ENCODE data around the gene ARMC10.
"Not testable (repeated sequence)": the region's sequence is repeated elsewhere in the genome, so short reads cannot be mapped to it uniquely, and the experiment has no call there.

The ARMC10 gene

DNA sequence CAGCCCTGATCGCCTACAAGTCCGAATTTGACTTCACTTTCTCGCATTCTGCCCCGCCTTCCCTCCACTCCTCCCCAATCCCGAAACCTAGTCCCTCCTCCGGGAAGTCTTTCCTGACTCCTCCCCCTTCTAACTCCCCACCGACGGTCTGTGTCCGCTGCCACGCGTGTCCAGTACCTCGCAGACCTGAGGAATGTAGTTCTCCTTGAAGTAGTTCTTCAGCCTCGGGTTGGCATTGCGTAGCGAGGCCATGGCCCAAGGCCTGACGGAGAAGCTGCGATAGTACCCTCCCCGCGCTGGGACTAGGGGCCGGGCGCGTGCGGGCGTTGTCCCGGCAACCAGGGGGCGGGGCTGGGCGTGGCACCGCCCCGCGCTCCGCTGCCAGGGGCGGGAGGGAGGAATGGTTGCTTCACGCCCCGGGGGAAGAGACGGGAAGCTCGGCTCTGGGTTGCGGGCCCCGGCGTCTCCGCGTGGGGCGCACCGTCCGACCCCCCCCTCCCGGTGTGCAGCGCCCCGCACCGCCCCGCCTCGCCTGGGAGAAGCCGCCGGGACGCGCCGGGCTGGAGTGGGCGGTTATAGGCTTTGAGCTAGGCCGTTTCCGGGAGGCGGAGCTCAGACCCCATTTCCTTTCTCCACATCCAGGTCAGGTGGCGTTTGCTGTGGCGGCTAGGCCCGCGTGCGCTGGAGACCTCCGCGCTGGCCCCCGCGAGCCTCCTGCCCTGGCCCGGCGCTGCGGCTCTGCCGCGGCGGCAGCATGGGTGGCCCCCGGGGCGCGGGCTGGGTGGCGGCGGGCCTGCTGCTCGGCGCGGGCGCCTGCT is at the start of gene ARMC10, which contains the start of gene FBXL13:
Gene ARMC10, plus strand, starts transcription at position 622 of the 818 bp plus-strand sequence. Its CDS starts 133 bp downstream, at position 755.
Gene FBXL13, minus strand, starts transcription at position 278 of the 818 bp plus-strand sequence.
- peak; percentile 96 for DNase-seq

DNA sequence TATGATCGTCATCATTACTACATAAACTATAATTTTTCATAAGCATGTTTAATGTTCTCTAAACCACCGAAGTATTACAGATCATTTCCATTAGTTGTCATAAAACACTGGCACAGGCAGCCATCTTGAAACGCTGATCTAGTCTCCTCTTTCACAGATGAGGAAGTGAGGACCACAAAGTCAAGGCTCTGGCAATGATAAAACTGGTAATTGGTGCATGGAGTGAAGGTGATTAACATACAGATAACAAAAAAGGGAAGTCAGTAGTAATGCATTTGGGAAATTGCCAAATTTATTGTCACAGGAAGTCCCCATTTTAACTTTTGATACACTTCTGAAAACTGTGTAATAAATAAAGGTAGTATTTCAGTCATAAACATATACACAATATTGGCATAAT is 49.6 kb upstream of the ARMC10 start:
- peak; percentile 3 for DNase-seq

DNA sequence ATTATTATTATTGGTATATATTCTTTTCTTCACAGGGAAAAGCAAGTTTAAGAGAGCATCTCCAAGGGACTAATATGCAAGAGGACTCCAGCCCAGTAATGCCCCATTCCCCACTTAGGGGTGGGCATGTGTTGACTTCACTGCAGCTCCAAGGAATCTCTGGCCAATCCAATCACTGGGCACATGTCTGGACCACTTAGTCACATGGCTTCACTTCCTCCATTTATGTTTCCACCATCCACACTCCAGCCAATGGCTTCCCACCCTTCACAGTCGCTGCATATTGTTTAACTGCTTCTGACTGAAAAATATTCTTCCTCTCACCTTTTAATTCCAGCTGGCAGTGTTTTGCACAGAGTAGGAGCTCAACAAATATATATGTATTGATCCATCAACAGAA is 43.9 kb upstream of the ARMC10 start:
- no peak for DNase-seq

DNA sequence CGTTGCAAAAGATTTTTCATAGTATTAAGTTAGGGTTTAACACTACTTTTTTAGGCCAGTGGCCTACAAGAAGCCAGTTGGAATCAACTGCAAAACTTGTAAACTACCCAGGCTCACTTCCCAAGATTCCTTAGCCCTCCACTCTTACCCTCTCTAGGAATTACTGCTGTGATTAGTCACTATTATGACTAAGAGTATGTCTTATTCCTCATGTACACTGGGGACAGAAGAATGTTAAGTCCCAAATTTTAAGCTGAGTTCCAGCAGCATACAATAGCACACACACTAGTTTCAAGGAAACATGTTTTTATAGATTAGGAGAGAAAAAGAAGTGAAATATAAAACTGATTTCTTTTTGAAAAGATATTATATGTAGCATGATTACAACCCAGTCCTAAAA is 43.2 kb upstream of the ARMC10 start:
- DNase-seq, result no peak

DNA sequence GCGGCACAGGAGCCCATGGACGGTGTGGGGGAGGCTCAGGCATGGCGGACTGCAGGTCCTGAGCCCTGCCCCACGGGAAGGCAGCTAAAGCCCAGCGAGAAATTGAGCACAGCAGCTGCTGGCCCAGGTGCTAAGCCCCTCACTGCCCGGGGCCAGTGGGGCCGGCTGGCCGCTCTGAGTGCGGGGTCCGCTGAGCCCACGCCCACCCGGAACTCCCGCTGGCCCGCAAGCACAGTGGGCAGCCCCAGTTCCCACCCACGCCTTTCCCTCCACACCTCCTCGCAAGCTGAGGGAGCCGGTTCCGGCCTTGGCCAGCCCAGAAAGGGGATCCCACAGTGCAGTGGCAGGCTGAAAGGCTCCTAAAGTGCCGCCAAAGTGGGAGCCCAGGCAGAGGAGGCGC is 40.6 kb upstream of the ARMC10 start:
- DNase-seq, result not testable (repeated sequence)

DNA sequence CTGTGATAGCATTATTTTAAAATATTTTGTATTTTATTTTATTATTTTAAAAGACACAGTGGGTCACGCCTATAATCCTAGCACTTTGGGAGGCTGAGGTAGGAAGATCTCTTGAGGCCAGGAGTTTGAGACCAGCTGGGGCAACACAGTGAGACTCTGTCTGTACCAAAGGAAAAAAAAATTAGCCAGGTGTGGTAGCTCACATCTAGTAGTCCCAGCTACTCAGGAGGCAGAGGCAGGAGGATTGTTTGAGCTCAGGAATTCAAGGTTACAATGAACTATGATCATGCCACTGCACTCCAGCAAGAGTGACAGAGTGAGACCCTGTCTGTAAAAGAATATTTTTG is 37.5 kb upstream of the ARMC10 start:
- no peak for DNase-seq

DNA sequence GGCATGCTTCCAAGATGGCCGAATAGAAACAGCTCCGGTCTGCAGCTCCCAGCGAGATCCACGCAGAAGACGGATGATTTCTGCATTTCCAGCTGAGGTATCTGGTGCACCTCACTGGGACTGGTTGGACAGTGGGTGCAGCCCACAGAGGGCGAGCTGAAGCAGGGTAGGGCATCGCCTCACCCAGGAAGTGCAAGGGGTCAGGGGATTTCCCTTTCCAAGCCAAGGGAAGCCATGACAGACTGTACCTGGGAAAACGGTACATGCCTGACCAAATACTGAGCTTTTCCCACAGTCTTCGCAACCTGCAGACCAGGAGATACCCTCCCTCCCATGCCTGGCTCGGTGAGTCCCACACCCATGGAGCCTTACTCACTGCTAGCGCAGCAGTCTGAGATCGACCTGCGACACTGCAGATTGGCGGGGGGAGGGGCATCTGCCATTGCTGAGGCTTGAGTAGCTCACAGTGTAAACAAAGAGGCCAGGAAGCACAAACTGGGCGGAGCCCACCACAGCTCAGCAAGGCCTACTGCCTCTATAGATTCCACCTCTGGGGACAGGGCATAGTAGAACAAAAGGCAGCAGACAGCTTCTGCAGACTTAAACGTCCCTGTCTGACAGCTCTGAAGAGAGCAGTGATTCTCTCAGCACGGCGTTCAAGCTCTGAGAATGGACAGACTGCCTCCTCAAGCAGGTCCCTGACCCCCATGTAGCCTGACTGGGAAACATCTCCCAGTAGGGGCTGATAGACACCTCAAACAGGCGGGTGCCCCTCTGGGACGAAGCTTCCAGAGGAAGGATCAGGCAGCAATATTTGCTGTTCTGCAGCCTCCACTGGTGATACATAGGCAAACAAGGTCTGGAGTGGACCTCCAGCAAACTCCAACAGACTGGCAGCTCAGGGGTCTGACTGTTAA is 36.9 kb upstream of the ARMC10 start:
- DNase-seq, result not testable (repeated sequence)

DNA sequence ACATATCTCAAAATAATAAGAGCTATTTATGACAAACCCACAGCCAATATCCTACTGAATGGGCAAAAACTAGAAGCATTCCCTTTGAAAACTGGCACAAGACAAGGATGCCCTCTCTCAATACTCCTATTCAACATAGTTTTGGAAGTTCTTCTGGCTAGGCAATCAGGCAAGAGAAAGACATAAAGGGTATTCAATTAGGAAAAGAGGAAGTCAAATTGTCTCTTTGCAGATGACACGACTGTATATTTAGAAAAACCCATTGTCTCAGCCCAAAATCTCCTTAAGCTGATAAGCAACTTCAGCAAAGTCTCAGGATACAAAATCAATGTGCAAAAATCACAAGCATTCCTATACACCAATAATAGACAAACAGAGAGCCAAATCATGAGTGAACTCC is 33.1 kb upstream of the ARMC10 start:
- DNase-seq, result not testable (repeated sequence)

DNA sequence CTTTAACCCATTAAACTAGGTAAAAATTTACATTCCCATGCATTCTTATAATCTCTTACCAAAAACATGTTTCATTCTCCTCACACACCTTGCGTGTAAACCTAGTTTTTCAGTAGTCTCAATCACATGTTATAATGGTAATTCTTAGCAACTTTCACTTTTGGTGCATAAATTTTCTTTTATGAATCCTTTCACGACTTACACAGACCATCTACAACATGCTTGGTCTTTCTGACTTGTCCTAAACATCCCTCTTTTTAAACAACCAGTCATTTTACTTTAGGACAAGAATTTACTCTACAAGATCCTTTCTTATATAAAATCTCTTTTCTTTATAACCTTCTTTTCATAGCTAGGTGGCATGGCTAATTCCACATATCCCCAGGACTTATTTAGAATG is 26.1 kb upstream of the ARMC10 start:
- no peak for DNase-seq

DNA sequence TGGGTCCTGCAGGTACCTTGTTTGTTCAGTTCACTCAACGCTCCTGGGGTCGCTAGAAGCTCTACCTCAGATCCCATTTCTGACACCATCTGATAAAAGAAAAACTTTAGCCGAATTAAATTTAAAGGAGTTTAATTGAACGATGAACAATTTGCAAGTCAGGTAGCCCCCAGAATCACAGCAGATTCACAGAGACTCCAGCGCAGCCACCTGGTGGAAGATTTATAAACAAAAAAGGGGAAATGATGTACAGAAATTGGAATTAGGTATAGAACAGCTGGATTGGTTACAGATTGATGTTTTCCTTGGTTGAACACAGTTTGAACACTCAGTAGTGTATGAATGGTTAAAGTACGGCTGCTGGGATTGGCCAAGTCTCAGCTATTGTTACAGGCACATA is 23.4 kb upstream of the ARMC10 start:
- no peak for DNase-seq

DNA sequence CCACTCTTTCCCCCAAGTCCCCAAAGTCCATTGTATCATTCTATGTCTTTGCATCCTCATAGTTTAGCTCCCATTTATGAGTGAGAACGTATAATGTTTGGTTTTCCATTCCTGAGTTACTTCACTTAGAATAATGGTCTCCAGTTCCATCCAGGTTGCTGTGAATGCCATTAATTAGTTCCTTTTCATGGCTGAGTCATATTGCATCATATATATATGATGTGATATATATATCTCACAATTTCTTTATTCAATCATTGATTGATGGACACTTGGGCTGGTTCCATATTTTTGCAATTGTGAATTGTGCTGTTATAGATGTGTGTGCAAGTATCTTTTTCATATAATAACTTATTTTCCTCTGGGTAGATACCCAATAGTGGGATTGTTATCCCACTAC is 18.9 kb upstream of the ARMC10 start:
- DNase-seq, result not testable (repeated sequence)

DNA sequence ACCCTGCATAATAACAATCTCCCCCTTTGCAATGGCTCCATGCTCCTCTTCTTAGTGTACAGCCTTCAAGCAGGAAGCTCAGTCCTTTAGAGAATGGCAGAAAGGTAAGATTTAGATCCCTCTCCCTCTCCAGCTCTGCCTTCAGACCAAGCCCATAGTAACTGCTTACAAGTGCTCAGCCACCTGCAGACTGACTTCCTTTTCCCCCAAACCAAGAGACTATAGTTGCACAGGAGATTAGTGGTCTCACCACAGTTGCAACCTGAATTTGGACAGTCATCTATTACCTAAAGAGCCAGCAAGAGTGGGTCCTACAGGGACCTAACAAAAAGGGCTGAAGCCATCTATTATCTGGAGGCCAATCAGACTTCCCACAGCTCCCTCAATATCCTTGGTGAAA is 16.8 kb upstream of the ARMC10 start:
- no peak for DNase-seq

DNA sequence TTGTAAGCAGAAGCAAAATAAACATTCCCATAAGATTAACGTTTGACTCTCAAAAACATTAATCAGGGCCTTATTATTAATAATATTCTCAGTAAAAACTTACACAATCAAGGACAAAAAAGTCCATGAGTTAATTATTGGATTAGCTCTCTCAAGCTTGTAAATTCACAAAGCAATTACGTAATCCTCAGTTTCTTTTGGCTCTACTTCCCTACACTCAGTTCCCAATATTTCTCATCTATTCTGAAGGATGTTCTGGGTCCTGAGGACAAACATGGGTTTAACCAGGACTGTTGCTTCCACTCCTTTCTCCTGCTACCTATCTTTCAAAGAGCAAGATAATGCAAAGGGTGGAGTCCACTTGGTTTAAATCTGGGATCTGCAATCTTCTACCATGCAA is 15.5 kb upstream of the ARMC10 start:
- peak; percentile 42 for DNase-seq

DNA sequence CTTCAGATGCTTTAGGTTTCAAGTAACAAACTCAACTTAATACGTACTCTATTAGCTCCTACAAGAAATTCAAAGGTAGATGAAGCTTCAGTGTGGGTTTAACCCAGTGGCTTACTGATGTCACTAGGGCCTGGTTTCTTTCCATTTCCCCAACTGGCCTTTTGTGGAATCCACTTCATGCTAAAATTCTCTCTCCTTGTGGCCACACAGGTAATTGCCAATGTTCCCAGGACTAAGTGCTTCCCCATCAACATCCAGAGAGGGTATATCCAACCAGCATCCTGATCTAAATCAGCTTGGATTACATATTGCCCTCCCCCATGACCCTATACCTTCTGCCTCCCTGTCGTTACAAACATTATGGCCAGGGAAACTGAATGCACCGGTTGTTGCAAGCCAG is 11.0 kb upstream of the ARMC10 start:
- no peak for DNase-seq

DNA sequence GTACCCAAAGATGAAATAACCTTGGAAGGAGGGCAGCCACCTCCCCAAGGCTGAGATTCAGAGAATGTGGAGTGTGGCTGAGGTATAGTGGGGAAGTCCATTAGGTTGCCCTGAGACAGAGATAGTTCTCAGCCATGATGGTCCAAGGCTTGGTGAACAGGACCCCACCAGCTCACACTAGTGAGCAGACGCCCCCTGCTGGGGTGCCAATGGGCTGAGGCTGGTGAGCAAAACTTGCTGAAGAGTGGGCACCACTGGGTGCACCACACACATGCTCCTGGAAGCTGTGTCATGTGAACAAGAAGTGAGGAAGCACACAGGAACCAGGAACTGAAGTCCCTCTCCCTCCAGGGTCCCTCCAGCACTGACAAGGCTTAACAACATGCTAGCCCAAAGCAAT is 9.3 kb upstream of the ARMC10 start:
- DNase-seq, result peak; percentile 2

DNA sequence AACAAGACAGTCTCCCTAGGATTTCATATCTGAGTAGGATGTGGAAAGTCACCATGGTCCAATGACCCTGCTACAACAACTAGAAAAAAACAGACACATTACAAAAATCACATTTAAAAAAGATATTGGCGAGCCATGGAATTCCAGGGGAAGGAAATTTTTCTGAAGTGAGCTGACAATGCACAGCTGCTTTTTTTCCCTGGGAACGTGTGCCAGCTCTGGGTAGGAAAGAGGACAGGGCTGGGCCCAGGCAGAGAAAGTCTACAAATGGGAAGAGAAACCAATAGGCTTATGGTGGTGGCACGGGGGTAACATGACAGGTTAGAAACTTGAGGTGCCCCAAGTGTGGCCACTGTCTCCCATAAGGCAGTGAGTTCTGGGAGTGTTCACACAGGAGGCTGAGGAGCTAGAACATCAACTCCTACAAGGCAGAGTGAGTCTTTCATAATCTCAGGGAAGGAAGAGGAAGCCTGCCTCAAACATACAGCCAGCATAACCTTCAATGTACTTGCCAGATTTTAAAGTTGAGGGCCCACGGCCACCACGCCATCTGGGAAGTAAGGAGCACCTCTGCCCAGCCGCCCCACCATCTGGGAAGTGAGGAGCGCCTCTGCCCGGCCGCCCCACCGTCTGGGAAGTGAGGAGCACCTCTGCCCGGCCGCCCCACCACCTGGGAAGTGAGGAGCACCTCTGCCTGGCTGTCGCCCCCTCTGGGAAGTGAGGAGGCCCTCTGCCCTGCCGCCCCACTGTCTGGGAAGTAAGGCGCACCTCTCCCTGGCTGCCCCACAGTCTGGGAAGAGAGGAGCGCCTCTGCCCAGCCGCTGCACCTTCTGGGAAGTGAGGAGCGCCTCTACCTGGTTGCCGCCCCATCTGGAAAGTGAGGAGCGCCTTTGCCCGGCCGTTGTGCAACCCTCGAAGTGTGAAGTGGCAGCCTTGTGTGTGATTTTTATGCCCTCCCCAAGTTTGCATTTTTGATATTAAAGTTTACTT is 6.2 kb upstream of the ARMC10 start:
- DNase-seq, result no peak

DNA sequence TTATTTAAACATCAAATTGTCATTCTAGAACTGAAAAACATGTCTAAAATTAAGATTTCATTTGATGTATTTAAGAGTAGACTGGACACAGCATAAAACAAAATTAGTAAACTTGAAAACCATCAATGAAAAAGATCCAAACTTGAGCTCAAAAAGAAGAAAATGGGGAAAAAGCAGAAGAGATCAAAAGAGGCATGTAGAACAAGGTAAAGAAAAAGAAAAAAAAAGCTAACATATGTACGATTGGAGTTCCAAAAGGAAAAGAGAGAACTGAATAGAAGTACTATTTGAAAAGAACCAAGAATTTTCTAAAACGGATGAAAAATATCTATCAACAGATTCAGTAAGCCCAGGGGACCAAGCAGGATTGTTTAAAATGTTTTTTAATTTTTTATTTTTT is 3.9 kb upstream of the ARMC10 start:
- DNase-seq, result no peak

DNA sequence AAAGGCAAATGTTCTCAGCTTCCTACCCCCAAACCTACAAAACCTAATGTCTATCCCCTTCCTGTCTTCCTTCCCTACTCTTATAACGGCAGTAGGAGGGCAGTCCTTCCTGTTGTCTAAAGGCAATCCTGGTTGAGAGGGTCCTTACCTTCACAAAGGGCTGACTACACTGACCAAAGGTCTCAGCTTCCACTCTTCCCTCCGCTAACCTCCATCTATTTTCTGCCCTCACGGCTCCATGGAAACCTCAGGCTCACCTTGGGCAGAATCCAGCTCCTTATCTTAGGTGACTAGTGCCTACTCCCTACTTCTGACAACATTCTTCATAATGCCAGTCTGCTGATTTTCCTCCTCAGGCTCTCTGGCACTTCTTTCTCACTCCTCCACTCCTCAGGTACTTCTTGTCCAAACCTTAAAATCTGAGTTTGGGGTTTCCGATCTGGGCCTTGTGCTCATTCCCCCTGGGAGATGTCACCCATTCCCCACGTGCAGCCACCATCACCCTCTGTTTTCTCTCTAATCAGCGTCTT is 886 bp upstream of the ARMC10 start:
- no peak for DNase-seq

DNA sequence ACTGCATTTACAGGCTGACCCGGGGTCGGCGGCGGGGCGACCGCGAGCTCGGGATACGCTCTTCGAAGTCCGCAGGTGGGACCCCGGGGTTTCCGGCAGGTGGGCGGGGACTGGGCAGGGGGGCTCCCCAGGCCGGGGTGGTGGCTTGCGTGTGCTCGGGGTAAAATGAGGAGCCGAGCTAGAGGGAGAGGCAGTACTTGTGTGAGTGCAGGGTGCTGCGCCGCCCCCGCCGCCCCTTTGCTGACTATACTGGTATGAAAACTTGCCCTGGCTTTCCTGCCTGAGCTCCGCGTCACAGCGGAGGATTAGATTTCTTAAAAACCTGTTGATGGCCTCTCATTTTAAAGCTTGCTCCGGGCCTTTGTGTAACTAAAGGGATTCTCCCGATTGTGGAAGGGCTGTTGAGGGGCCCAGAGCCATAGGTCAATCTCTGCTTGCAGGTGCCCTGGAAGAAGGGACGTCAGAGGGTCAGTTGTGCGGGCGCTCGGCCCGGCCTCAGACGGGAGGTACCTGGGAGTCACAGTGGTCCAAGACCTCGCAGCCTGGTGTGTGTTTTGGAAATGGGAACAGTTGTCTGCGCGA is 488 bp downstream of the ARMC10 start:
- DNase-seq, result peak; percentile 44

DNA sequence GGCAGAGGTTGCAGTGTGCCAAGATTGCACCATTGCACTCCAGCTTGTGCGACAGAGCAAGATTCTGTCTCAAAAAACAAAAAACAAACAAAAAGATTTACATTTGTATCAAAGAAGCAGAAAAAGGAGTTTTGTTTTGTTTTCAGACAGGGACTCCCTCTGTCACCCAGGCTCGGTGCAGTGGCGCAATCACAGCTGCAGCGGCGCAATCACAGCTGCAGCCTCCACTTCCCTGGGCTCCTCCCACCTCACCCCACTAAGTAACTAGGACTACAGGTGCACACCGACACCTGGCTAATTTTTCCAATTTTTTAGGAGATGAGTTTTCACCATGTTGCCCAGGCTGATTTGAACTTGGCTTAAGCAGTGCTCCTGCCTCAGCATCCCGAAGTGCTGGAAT is 1.8 kb downstream of the ARMC10 start:
- peak; percentile 28 for DNase-seq

DNA sequence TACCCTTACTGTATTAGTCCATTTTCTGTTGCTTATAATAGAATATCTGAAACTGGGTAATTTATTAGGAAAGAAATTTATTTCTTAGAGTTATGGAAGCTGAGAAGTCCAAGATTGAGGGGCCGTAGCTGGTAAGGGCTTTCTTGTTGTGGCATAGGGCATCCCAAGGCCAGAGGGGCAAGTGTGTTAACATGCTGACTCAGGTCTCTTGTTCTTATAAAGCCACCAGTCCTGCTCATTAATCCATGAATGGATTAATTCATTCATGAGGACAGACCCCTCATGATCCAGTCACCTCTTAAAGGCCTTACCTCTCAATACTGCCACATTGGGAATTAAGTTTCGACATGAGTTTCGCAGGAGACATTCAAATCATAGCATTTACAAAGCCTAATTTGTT is 2.4 kb downstream of the ARMC10 start:
- no peak for DNase-seq

DNA sequence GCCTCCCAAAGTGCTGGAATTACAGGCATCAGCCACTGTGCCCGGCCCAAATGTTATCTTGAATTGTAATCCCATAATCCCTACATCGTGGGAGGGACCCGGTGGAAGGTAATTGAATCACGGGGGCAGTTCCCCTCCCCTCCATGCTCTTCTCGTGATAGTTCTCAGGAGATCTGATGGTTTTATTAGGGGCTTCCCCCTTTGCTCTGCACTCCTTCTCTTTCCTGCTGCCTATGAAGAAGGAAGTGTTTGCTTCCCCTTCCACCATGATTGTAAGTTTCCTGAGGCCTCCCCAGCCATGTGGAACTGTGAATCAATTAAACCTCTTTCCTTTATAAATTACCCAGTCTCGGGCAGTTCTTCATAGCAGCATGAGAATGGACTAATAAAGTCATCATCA is 3.3 kb downstream of the ARMC10 start:
- DNase-seq, result peak; percentile 2
